Measurements from ENCODE around the gene SH3RF3.

GRCh38 chr2:109410039-109410815, 281.2 kb downstream of the SH3RF3 start:
- TF ChIP-seq ZFP3 (CRISPR knock-in tag; IDR thresholded peaks at IDR 0.05) (no peak), ARNTL (CRISPR knock-in tag; IDR thresholded peaks at IDR 0.05; ENCODE audit: borderline replicate concordance, low read depth) (no peak), ZC3H10 (CRISPR knock-in tag; IDR thresholded peaks at IDR 0.05) (no peak), TSHZ2 (CRISPR knock-in tag; IDR thresholded peaks at IDR 0.05) (no peak), GLIS3 (CRISPR knock-in tag; IDR thresholded peaks at IDR 0.05) (no peak), CREB5 (CRISPR knock-in tag; IDR thresholded peaks at IDR 0.05; ENCODE audit: low read depth) (no peak), CSDC2 (CRISPR knock-in tag; IDR thresholded peaks at IDR 0.05) (no peak)

All from SK-N-SH treated with all-trans-retinoic acid at 6 μM for 48 hours (cell line).